ENCODE measurements around the gene TIAM1. TPM values are rescaled to one million over a fixed set of nuclear protein-coding genes. Genes with fewer than 3 reads are reported as not detected.

Gene TIAM1
- total RNA-seq, 1 experiment from 2014 or later, result 28.7 TPM

DNA sequence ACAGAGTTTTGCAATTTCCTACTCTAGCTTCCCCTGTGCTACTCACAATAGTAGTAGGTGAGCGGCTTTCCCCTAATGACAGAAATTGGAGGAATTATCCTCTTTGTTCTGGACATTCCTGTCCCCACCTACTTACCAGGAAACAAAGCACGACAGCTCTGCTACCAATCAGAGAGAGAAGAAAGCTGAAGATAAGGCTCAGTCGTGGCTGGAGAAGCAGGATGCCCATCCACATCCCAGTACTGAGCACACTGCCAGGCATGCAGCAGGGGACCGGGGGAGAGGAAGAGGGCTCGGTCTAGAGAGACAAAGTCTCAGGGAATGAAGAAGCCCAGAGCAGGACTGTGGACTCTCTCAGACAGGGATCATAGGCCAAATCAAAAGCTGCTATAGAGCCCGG lies 171.7 kb downstream of the TIAM1 start (continued):
- TF ChIP-seq ZNF317 (CRISPR knock-in tag; IDR thresholded peaks at IDR 0.05; ENCODE audit: borderline replicate concordance, low read depth), result no peak

DNA sequence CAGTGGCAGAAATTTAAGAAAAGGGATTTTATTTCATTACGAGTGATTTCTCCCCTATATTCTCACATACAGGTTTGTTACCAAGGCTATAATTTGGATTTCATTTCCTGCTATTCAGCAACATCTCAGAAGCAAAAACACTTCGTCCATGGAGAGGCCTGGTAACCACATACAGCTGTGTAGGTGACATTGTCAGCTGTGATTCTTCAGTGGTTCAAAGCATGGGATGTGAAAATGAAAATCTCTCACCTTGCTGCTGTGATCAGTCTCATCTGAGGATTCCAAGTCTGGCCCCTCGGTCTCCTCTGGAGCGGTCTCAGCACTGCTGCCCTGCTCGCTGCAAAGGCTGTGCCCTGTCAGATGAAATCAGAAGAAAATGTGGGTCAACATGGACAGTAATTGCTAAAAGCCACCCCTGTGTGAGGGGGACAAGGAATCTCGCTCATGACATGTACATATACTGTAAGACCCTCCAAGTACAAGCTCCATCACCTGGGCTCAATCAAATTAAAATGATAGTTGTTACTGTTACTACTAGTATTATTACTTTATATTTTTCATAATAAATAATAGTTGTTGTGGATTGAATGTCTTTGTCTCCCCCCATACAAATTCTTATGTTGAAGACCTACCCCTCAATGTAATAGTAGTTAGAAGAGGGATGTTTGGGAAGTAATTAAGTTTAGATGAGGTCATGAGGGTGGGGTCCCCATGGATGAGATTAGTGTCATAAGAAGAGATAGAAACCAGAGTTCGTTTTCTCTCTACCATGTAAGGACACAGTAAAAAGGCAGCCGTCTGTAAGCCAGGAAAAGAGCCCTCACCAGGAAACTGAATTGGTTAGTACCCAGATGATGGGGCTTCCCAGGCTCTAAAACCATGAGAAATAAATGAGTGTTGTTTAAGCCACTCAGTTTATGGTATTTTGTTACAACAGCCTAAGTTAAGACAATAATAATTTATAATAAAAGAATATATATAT lies 179.1 kb downstream of the TIAM1 start:
- Mint-ChIP-seq H3K27me3 (ENCODE audit: low read depth) (no peaks in the 10 kb centered on the region), H3K27ac (no peak overlapping the region), H3K9me3 (peaks cover 5% of the 10 kb centered on the region), H3K4me1 (peaks cover 23% of the 10 kb centered on the region), H3K36me3 (peaks cover 11% of the 10 kb centered on the region), H3K4me3 (no peak overlapping the region)
- POLR2A ChIA-PET, result interaction anchor here (0.7 kb wide), 2 partner anchors 28 to 628 kb away, joined by 3 to 5 read pairs; no protein-coding TSS in a partner anchor
- CTCF ChIA-PET, result interaction anchor here (0.7 kb wide), 1 partner anchor 63 kb away, joined by 3 read pairs; no protein-coding TSS in a partner anchor
- no peak for ATAC-seq
- TF ChIP-seq NR3C1 (CRISPR knock-in tag; conservative IDR thresholded peaks at IDR 0.05; ENCODE audit: low read depth) (no peak), ATF1 (CRISPR knock-in tag; IDR thresholded peaks at IDR 0.05) (no peak), TP53 (CRISPR knock-in tag; IDR thresholded peaks at IDR 0.05) (no peak), IRF2 (CRISPR knock-in tag; IDR thresholded peaks at IDR 0.05; ENCODE audit: borderline replicate concordance, low read depth) (no peak)
- TF ChIP-seq, protein P1, sequence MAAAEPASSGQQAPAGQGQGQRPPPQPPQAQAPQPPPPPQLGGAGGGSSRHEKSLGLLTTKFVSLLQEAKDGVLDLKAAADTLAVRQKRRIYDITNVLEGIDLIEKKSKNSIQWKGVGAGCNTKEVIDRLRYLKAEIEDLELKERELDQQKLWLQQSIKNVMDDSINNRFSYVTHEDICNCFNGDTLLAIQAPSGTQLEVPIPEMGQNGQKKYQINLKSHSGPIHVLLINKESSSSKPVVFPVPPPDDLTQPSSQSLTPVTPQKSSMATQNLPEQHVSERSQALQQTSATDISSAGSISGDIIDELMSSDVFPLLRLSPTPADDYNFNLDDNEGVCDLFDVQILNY (CRISPR knock-in tag; IDR thresholded peaks at IDR 0.05), result no peak
- TF ChIP-seq, protein P2, sequence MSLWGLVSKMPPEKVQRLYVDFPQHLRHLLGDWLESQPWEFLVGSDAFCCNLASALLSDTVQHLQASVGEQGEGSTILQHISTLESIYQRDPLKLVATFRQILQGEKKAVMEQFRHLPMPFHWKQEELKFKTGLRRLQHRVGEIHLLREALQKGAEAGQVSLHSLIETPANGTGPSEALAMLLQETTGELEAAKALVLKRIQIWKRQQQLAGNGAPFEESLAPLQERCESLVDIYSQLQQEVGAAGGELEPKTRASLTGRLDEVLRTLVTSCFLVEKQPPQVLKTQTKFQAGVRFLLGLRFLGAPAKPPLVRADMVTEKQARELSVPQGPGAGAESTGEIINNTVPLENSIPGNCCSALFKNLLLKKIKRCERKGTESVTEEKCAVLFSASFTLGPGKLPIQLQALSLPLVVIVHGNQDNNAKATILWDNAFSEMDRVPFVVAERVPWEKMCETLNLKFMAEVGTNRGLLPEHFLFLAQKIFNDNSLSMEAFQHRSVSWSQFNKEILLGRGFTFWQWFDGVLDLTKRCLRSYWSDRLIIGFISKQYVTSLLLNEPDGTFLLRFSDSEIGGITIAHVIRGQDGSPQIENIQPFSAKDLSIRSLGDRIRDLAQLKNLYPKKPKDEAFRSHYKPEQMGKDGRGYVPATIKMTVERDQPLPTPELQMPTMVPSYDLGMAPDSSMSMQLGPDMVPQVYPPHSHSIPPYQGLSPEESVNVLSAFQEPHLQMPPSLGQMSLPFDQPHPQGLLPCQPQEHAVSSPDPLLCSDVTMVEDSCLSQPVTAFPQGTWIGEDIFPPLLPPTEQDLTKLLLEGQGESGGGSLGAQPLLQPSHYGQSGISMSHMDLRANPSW (CRISPR knock-in tag; conservative IDR thresholded peaks at IDR 0.05; ENCODE audit: low read depth), result no peak
- DNase-seq (ENCODE audit: low spot score), result no peak

DNA sequence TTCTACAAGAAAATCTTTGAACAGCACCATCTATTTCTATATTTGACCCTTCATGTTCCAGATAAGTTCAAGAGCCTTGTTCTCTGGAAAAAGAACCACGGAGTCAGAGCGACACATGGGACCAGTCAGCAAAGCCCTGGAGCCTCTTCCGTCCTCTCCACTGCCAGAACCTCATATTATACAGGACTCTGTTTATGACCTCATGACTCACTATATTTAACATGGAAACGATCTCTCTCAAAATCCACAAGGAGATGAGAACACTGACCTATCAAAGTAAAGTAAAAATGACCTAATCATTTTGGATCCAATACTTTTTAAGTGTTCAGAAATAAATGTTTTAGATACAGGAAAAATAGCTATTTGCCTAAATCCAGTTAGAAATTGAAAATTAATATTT lies 181.2 kb downstream of the TIAM1 start:
- no peak for TF ChIP-seq FOXP1 (CRISPR knock-in tag; IDR thresholded peaks at IDR 0.05; ENCODE audit: borderline replicate concordance)
- no peak for TF ChIP-seq NFATC4 (CRISPR knock-in tag; IDR thresholded peaks at IDR 0.05)
- TF ChIP-seq, protein P3, sequence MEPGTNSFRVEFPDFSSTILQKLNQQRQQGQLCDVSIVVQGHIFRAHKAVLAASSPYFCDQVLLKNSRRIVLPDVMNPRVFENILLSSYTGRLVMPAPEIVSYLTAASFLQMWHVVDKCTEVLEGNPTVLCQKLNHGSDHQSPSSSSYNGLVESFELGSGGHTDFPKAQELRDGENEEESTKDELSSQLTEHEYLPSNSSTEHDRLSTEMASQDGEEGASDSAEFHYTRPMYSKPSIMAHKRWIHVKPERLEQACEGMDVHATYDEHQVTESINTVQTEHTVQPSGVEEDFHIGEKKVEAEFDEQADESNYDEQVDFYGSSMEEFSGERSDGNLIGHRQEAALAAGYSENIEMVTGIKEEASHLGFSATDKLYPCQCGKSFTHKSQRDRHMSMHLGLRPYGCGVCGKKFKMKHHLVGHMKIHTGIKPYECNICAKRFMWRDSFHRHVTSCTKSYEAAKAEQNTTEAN (CRISPR knock-in tag; IDR thresholded peaks at IDR 0.05), result no peak
- TF ChIP-seq, protein P4, sequence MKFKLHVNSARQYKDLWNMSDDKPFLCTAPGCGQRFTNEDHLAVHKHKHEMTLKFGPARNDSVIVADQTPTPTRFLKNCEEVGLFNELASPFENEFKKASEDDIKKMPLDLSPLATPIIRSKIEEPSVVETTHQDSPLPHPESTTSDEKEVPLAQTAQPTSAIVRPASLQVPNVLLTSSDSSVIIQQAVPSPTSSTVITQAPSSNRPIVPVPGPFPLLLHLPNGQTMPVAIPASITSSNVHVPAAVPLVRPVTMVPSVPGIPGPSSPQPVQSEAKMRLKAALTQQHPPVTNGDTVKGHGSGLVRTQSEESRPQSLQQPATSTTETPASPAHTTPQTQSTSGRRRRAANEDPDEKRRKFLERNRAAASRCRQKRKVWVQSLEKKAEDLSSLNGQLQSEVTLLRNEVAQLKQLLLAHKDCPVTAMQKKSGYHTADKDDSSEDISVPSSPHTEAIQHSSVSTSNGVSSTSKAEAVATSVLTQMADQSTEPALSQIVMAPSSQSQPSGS (CRISPR knock-in tag; IDR thresholded peaks at IDR 0.05; ENCODE audit: borderline replicate concordance, low read depth), result no peak
- H3K36me3 Mint-ChIP-seq, result peaks cover 13% of the 10 kb centered on the region
- H3K9me3 Mint-ChIP-seq, result peaks cover 6% of the 10 kb centered on the region
- no peaks in the 10 kb centered on the region for H3K27me3 Mint-ChIP-seq (ENCODE audit: low read depth)
- H3K27ac Mint-ChIP-seq, result no peak overlapping the region
- ATAC-seq, result no peak
- ChIA-PET POLR2A (no interaction called here), CTCF (no interaction called here)
- peaks cover 44% of the 10 kb centered on the region for H3K4me1 Mint-ChIP-seq
- DNase-seq (ENCODE audit: low spot score), result no peak
- no peak overlapping the region for H3K4me3 Mint-ChIP-seq

All from WTC11 (cell line).